Tibial nerve (tissue), 4 donors: ENCODE data around the gene RGS3. TPM values are rescaled to one million over a fixed set of nuclear protein-coding genes. Genes with fewer than 3 reads are reported as not detected.

Experiments
- DNase-seq, 2 donors: peaks; one replicate each; pipeline ENCODE4 v3.0.0-alpha.2; 2019; ENCODE audit warnings: low spot score in 2 of 2
- H3K27ac ChIP-seq, 4 donors: fragments of 200-600 bp; sonication (generic) in 3 of 4; one replicate each; pipeline ENCODE4 v1.5.1; 2017 to 2019; ENCODE audit warnings: mild to moderate bottlenecking in 1 of 4
- H3K27me3 ChIP-seq, 2 donors: fragments of 200-600 bp; sonication (generic) in 1 of 2; one replicate each; pipeline versions ENCODE4 v1.5.1 to v1.6.0; 2017 to 2019
- H3K36me3 ChIP-seq, 3 donors: fragments of 200-600 bp; sonication (generic); one replicate each; pipeline ENCODE4 v1.5.1; 2018 to 2019
- H3K4me1 ChIP-seq, 4 donors: fragments of 200-600 bp; sonication (generic) in 3 of 4; one replicate each; pipeline ENCODE4 v1.5.1; 2017 to 2019
- H3K4me3 ChIP-seq, 4 donors: fragments of 200-600 bp; sonication (generic) in 3 of 4; one replicate each; pipeline ENCODE4 v1.5.1; 2017 to 2019; ENCODE audit warnings: mild to moderate bottlenecking in 1 of 4, moderate library complexity in 1 of 4
- H3K9me3 ChIP-seq, 4 donors: fragments of 200-600 bp; sonication (generic) in 3 of 4; one replicate each; pipeline ENCODE4 v1.5.1; 2017 to 2019
- CTCF ChIP-seq, 5 experiments: fragments of 200-600 bp in 3 of 5; fragments of 450-650 bp in 2 of 5; sonication (generic) in 3 of 5; IDR thresholded peaks; one replicate each; pipeline ENCODE4 v1.5.1; 2016 to 2019; ENCODE audit warnings: antibody characterized with exemption in 5 of 5, mild to moderate bottlenecking in 3 of 5, moderate library complexity in 2 of 5
- EP300 ChIP-seq, 2 donors: sonication (generic); formaldehyde crosslinking; IDR thresholded peaks; one replicate each; pipeline ENCODE4 v1.6.1; 2017; ENCODE audit warnings: antibody characterized with exemption in 2 of 2, mild to moderate bottlenecking in 1 of 2
- POLR2A ChIP-seq, 2 donors: fragments of 450-650 bp; IDR thresholded peaks; one replicate each; pipeline ENCODE4 v1.6.1; 2017; ENCODE audit warnings: antibody characterized with exemption in 2 of 2, mild to moderate bottlenecking in 2 of 2, moderate library complexity in 2 of 2
- WGBS, 2 donors: methylation state at CpG; one replicate each; pipeline ENCODE4 v1.1.5; 2018; 5-methylcytosine and 5-hydroxymethylcytosine counted together
- total RNA-seq, 4 donors: library from RNA; depleted of rRNA; stranded (reverse); fragments of >200 nt; gene quantifications; one replicate each; pipeline ENCODE4 v1.1.0, GENCODE V29; 2016

The RGS3 gene
- total RNA-seq, 4 donors from 2014 or later, result 18.0 to 45.9 (median 35.2) TPM

DNA sequence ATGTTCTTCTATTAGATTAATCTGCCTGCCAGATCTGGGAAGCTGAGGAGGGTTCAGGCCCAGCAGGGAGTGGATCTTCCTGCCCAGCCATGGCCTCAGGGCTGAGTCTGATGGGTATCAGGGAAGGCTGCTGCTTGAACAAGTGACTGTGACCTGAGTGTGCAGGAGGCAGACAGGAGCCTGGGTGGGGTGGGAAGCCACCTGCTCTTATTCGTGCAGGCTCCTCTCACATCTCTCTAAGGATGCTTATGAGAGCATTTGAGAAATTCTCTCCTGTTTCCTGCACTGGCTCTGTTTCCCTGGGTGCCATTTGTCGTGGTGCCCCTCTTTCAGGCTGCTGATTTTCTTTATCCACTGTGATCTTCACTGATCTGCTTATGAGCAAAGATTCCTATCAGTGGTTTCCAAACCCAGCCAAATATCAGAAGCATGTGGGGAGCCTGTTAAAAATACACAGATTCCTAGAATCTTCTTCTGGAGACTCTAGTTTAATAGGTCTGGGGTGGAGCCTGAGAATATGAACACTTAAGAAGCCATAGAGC lies 2.1 kb downstream of the RGS3 start:
- H3K36me3 ChIP-seq, result no peaks in the 10 kb centered on the region
- no peak overlapping the region for H3K4me3 ChIP-seq
- WGBS, 2 donors, result 76 to 84% methylated on average over 2 of the region's 2 CpGs
- peaks cover 0 to 12% (median 0%) of the 10 kb centered on the region in 4 donors for H3K4me1 ChIP-seq
- TF ChIP-seq CTCF (IDR thresholded peaks at IDR 0.05), result no peak
- no peak for TF ChIP-seq POLR2A (IDR thresholded peaks at IDR 0.05)
- TF ChIP-seq EP300 (IDR thresholded peaks at IDR 0.05), result no peak
- DNase-seq, result no peak
- H3K9me3 ChIP-seq, result peaks cover 0 to 4% (median 0%) of the 10 kb centered on the region in 4 donors
- H3K27me3 ChIP-seq, result peaks cover 0 to 8% of the 10 kb centered on the region in 2 donors
- no peak overlapping the region for H3K27ac ChIP-seq

DNA sequence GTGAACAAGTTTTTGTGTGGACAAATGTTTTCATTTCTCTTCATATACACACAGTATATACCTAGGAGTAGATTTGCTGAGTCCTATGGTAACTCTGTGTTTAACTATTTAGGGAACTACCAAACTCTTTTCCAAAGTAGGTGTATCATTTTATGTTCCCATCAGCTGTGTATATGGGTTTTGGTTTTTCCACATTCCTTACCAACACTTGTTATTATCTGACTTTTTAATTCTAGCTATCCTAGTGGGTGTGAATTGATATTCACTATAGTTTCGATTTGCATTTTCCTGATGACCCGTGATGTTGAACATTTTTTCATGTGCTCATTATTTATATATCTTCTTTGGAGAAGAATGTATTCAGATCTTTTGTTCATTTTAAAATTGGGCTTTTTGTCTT lies 3.7 kb downstream of the RGS3 start:
- H3K27ac ChIP-seq, result no peak overlapping the region
- no peaks in the 10 kb centered on the region for H3K36me3 ChIP-seq
- H3K27me3 ChIP-seq, result peaks cover 0 to 8% of the 10 kb centered on the region in 2 donors
- DNase-seq, result no peak
- TF ChIP-seq CTCF (IDR thresholded peaks at IDR 0.05) (no peak), POLR2A (IDR thresholded peaks at IDR 0.05) (no peak), EP300 (IDR thresholded peaks at IDR 0.05) (no peak)
- H3K4me3 ChIP-seq, result no peak overlapping the region
- peaks cover 0 to 4% (median 0%) of the 10 kb centered on the region in 4 donors for H3K9me3 ChIP-seq
- WGBS, 2 donors, result 67 to 95% methylated on average over 2 of the region's 2 CpGs
- H3K4me1 ChIP-seq, result peaks cover 0 to 12% (median 0%) of the 10 kb centered on the region in 4 donors

GRCh38 chr9:113468716-113469448 lies 5.4 kb downstream of the RGS3 start:
- Histone ChIP-seq H3K9me3 (peaks cover 0 to 4% (median 0%) of the 10 kb centered on the region in 4 donors), H3K36me3 (no peaks in the 10 kb centered on the region), H3K4me3 (no peak overlapping the region), H3K4me1 (peaks cover 0 to under 1% (median 0%) of the 10 kb centered on the region in 4 donors), H3K27ac (no peak overlapping the region), H3K27me3 (peaks cover 0 to under 1% of the 10 kb centered on the region in 2 donors)
- no peak for DNase-seq
- TF ChIP-seq EP300 (IDR thresholded peaks at IDR 0.05), result no peak
- TF ChIP-seq CTCF (IDR thresholded peaks at IDR 0.05), result no peak
- TF ChIP-seq POLR2A (IDR thresholded peaks at IDR 0.05), result no peak
- WGBS, 2 donors, result 44 to 45% methylated on average over 6 of the region's 6 CpGs

GRCh38 chr9:113471143-113471542 lies 7.6 kb downstream of the RGS3 start:
- no peaks in the 10 kb centered on the region for H3K4me1 ChIP-seq
- no peak for DNase-seq
- no peaks in the 10 kb centered on the region for H3K27me3 ChIP-seq
- H3K4me3 ChIP-seq, result no peak overlapping the region
- TF ChIP-seq POLR2A (IDR thresholded peaks at IDR 0.05), result no peak
- TF ChIP-seq EP300 (IDR thresholded peaks at IDR 0.05), result no peak
- no peak overlapping the region for H3K27ac ChIP-seq
- no peaks in the 10 kb centered on the region for H3K36me3 ChIP-seq
- H3K9me3 ChIP-seq, result peaks cover 0 to 4% (median 0%) of the 10 kb centered on the region in 4 donors
- WGBS, 2 donors, result 67 to 84% methylated on average over 1 of the region's 1 CpG

DNA sequence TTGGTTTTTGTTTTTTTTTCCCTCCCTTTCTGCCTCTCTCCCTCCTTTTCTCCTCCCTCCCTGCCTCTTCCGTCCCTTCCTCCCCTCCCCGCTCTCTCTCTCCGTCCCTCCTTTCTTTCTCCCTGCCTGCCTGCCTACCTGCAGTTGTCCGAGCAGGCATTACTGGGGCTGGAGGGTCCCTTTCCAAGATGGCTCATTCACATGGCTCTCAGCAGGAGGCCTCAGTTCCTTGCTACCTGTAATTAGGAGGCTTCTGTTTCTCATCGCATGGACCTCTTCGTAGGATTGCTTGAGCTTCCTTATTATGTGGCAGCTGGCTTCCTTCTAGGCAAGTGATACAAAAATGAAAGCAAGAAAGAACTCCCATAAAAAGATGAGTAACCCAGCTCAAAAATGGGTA lies 8.0 kb downstream of the RGS3 start:
- Histone ChIP-seq H3K27me3 (no peaks in the 10 kb centered on the region), H3K27ac (no peak overlapping the region), H3K9me3 (peaks cover 0 to 4% (median 0%) of the 10 kb centered on the region in 4 donors), H3K4me3 (no peak overlapping the region), H3K4me1 (no peaks in the 10 kb centered on the region), H3K36me3 (no peaks in the 10 kb centered on the region)
- TF ChIP-seq POLR2A (IDR thresholded peaks at IDR 0.05) (no peak), EP300 (IDR thresholded peaks at IDR 0.05) (no peak)
- 72 to 73% methylated on average over 6 of the region's 6 CpGs for WGBS, 2 donors
- DNase-seq, result no peak

GRCh38 chr9:113472199-113472598 lies 8.7 kb downstream of the RGS3 start:
- 95 to 96% methylated on average over 5 of the region's 5 CpGs for WGBS, 2 donors

More at GRCh38 chr9:113472199-113472598, 8.7 kb downstream of the RGS3 start:
- Histone ChIP-seq H3K9me3 (peaks cover 0 to 4% (median 0%) of the 10 kb centered on the region in 4 donors), H3K4me1 (no peaks in the 10 kb centered on the region), H3K27me3 (no peaks in the 10 kb centered on the region), H3K4me3 (no peak overlapping the region), H3K36me3 (no peaks in the 10 kb centered on the region), H3K27ac (no peak overlapping the region)
- DNase-seq, result no peak
- TF ChIP-seq CTCF (IDR thresholded peaks at IDR 0.05) (no peak), POLR2A (IDR thresholded peaks at IDR 0.05) (no peak)
